H9 (cell line): ENCODE results near the gene MYBPC3. TPM values are rescaled to one million over a fixed set of nuclear protein-coding genes. Genes with fewer than 3 reads are reported as not detected.

Experiments used
- DNase-seq: peaks from one replicate; pipeline ENCODE4 v3.0.0-alpha.2; 2017
- H2AFZ ChIP-seq: one replicate; pipeline ENCODE4 v1.6.1; 2013; ENCODE audit warnings: mild to moderate bottlenecking, low read length, control low read depth, moderate library complexity
- H2AK5ac ChIP-seq: 2 replicates; pipeline ENCODE4 v1.6.1; 2013; ENCODE audit warnings: low read length, control low read depth, mixed read lengths; ENCODE audit not compliant: insufficient read length
- H2BK120ac ChIP-seq: one replicate; pipeline ENCODE4 v1.6.1; 2013; ENCODE audit warnings: low read depth, mild to moderate bottlenecking, low read length, control low read depth, inconsistent platforms; ENCODE audit not compliant: poor library complexity, severe bottlenecking
- H2BK12ac ChIP-seq: 2 replicates; pipeline ENCODE4 v1.6.1; 2013; ENCODE audit warnings: low read length, control low read depth, mixed read lengths, low read depth; ENCODE audit not compliant: insufficient read length
- H2BK15ac ChIP-seq: 2 replicates; pipeline ENCODE4 v1.6.1; 2013; ENCODE audit warnings: low read depth, low read length, control low read depth
- H2BK20ac ChIP-seq: one replicate; pipeline ENCODE4 v1.6.1; 2013; ENCODE audit warnings: low read depth, mild to moderate bottlenecking, low read length, control low read depth, inconsistent platforms; ENCODE audit not compliant: poor library complexity, severe bottlenecking
- H2BK5ac ChIP-seq: 2 replicates; pipeline ENCODE4 v1.6.1; 2013; ENCODE audit warnings: low read length, control low read depth, mixed read lengths; ENCODE audit not compliant: insufficient read length
- H3K14ac ChIP-seq: 2 replicates; pipeline ENCODE4 v1.6.1; 2013; ENCODE audit warnings: low read length, control low read depth; ENCODE audit not compliant: insufficient read depth
- H3K18ac ChIP-seq: 2 replicates; pipeline ENCODE4 v1.6.1; 2013; ENCODE audit warnings: low read depth, mild to moderate bottlenecking, mixed read lengths, low read length, control low read depth; ENCODE audit not compliant: insufficient read length
- H3K23ac ChIP-seq: 2 replicates; pipeline ENCODE4 v1.6.1; 2013; ENCODE audit warnings: low read length, control low read depth, mixed read lengths, low read depth; ENCODE audit not compliant: insufficient read length
- H3K23me2 ChIP-seq: 2 replicates; pipeline ENCODE4 v1.6.1; 2013; ENCODE audit warnings: low read depth, mild to moderate bottlenecking, mixed read lengths, low read length, control low read depth; ENCODE audit not compliant: insufficient read length, poor library complexity, severe bottlenecking
- H3K27ac ChIP-seq: 2 replicates; pipeline ENCODE4 v1.5.1; 2013; ENCODE audit warnings: low read length, control low read depth, mixed read lengths, low read depth; ENCODE audit not compliant: insufficient read length
- H3K27me3 ChIP-seq: 2 replicates; pipeline ENCODE4 v1.6.1; 2013; ENCODE audit warnings: low read length, control low read depth, inconsistent platforms; ENCODE audit not compliant: insufficient read depth
- H3K4ac ChIP-seq: 2 replicates; pipeline ENCODE4 v1.6.1; 2013; ENCODE audit warnings: low read depth, mild to moderate bottlenecking, control low read depth, inconsistent platforms, low read length, moderate library complexity
- H3K4me1 ChIP-seq: 2 replicates; pipeline ENCODE4 v1.6.1; 2013; ENCODE audit warnings: low read length, control low read depth, inconsistent platforms; ENCODE audit not compliant: insufficient read depth
- H3K4me2 ChIP-seq: 2 replicates; pipeline ENCODE4 v1.6.1; 2013; ENCODE audit warnings: low read length, control low read depth, mixed read lengths; ENCODE audit not compliant: insufficient read length, insufficient read depth
- H3K56ac ChIP-seq: 2 replicates; pipeline ENCODE4 v1.6.1; 2013; ENCODE audit warnings: low read depth, mild to moderate bottlenecking, mixed read lengths, low read length, control low read depth; ENCODE audit not compliant: insufficient read length
- H3K79me1 ChIP-seq: 2 replicates; pipeline ENCODE4 v1.6.1; 2013; ENCODE audit warnings: low read depth, mild to moderate bottlenecking, moderate library complexity, low read length, control low read depth, inconsistent platforms; ENCODE audit not compliant: insufficient read depth, poor library complexity, severe bottlenecking
- H3K79me2 ChIP-seq: 2 replicates; pipeline ENCODE4 v1.6.1; 2013; ENCODE audit warnings: low read length, control low read depth, inconsistent platforms; ENCODE audit not compliant: insufficient read depth
- H3K9ac ChIP-seq: 2 replicates; pipeline ENCODE4 v1.6.1; 2013; ENCODE audit warnings: low read length, control low read depth, mixed read lengths; ENCODE audit not compliant: insufficient read length; ENCODE audit errors: extremely low read depth
- H3K9me3 ChIP-seq: one replicate; pipeline ENCODE4 v1.6.1; 2013; ENCODE audit warnings: low read depth, low read length, inconsistent platforms; ENCODE audit not compliant: control insufficient read depth
- H3T11ph ChIP-seq: one replicate; pipeline ENCODE4 v1.6.1; 2013; ENCODE audit warnings: mild to moderate bottlenecking, low read length, control low read depth, inconsistent platforms
- H4K20me1 ChIP-seq: one replicate; pipeline ENCODE4 v1.6.1; 2013; ENCODE audit not compliant: control insufficient read depth, insufficient read length, insufficient read depth
- H4K5ac ChIP-seq: 2 replicates; pipeline ENCODE4 v1.6.1; 2013; ENCODE audit warnings: low read depth, mild to moderate bottlenecking, mixed read lengths, low read length, control low read depth; ENCODE audit not compliant: insufficient read length
- H4K8ac ChIP-seq: replicated peaks from 2 replicates; pipeline ENCODE4 v1.6.1; 2013; ENCODE audit warnings: low read length, control low read depth, mixed read lengths, low read depth; ENCODE audit not compliant: insufficient read length
- H4K91ac ChIP-seq: 2 replicates; pipeline ENCODE4 v1.6.1; 2013; ENCODE audit warnings: low read depth, mild to moderate bottlenecking, moderate library complexity, mixed read lengths, low read length, control low read depth; ENCODE audit not compliant: insufficient read length
- H3K27ac Mint-ChIP-seq, 3 experiments: 2 replicates in 2 of 3; 3 replicates in 1 of 3; pipeline ENCODE4 v1.8.0; 2020 to 2021; ENCODE audit warnings: mixed read lengths in 3 of 3, mild to moderate bottlenecking in 1 of 3, moderate library complexity in 1 of 3
- H3K27me3 Mint-ChIP-seq: 2 replicates; pipeline ENCODE4 v1.8.0; 2021; ENCODE audit warnings: low read depth, mild to moderate bottlenecking, moderate library complexity, mixed read lengths
- H3K36me3 Mint-ChIP-seq, 3 experiments: 2 replicates in 2 of 3; 3 replicates in 1 of 3; pipeline ENCODE4 v1.8.0; 2020 to 2021; ENCODE audit warnings: low read depth in 3 of 3, mixed read lengths in 3 of 3; ENCODE audit not compliant: insufficient read depth in 1 of 3
- H3K4me1 Mint-ChIP-seq, 2 experiments: 2 replicates each; pipeline ENCODE4 v1.8.0; 2020; ENCODE audit warnings: mixed read lengths in 2 of 2
- H3K4me3 Mint-ChIP-seq, 2 experiments: 2 replicates in 1 of 2; 3 replicates in 1 of 2; pipeline ENCODE4 v1.8.0; 2020 to 2021; ENCODE audit warnings: mild to moderate bottlenecking in 2 of 2, mixed read lengths in 2 of 2, moderate library complexity in 1 of 2
- H3K9me3 Mint-ChIP-seq, 2 experiments: 2 replicates in 1 of 2; 3 replicates in 1 of 2; pipeline ENCODE4 v1.8.0; 2020; ENCODE audit warnings: mild to moderate bottlenecking in 2 of 2, mixed read lengths in 2 of 2, moderate library complexity in 1 of 2
- CTCF ChIP-seq: fragments of 200-600 bp; sonication (generic); conservative IDR thresholded peaks from 3 replicates; pipeline ENCODE4 v1.8.0; 2021; ENCODE audit warnings: antibody characterized with exemption, mild to moderate bottlenecking
- WGBS: extraction: QIAGEN DNeasy Blood & Tissue Kit; methylation state at CpG from one replicate; pipeline ENCODE4 v1.1.7; 2013; ENCODE audit warnings: missing lambda C conversion rate, low lambda C conversion rate, mixed read lengths; ENCODE audit not compliant: insufficient read length; ENCODE audit errors: extremely low coverage; 5-methylcytosine and 5-hydroxymethylcytosine counted together
- total RNA-seq: library from RNA; stranded (reverse); gene quantifications from 2 replicates; pipeline ENCODE4 v1.2.1, GENCODE V29; 2021

MYBPC3 gene
- total RNA-seq, 1 experiment from 2014 or later, result not detected

GRCh38 chr11:47325271-47326041 is 27.0 kb downstream of the MYBPC3 start:
- H2BK120ac ChIP-seq, result no peak overlapping the region
- no peak overlapping the region for H3K18ac ChIP-seq
- no peak overlapping the region for H2BK5ac ChIP-seq
- no peaks in the 10 kb centered on the region for H3K79me2 ChIP-seq
- no peak overlapping the region for H2BK15ac ChIP-seq
- H4K20me1 ChIP-seq, result no peaks in the 10 kb centered on the region
- Mint-ChIP-seq H3K4me3 (no peak overlapping the region), H3K27ac (peak overlapping the region in 1 of 3 experiments; percentile 39; a peak in 4 of 7 replicates), H3K9me3 (no peaks in the 10 kb centered on the region), H3K4me1 (no peaks in the 10 kb centered on the region), H3K27me3 (no peaks in the 10 kb centered on the region), H3K36me3 (peaks cover 5 to 42% (median 34%) of the 10 kb centered on the region in 3 experiments; a peak in 5 of 7 replicates)
- no peaks in the 10 kb centered on the region for H3K9me3 ChIP-seq
- DNase-seq, result no peak
- no peaks in the 10 kb centered on the region for H3K23me2 ChIP-seq
- no peak overlapping the region for H2BK12ac ChIP-seq
- H3K27ac ChIP-seq, result no peak overlapping the region
- H3K56ac ChIP-seq, result no peak overlapping the region
- H3K4me2 ChIP-seq, result no peak overlapping the region
- no peak overlapping the region for H3K23ac ChIP-seq
- no peaks in the 10 kb centered on the region for H3K79me1 ChIP-seq
- H3T11ph ChIP-seq, result no peak overlapping the region
- WGBS, result no CpG with 5 or more reads among the region's 15 CpGs
- no peak overlapping the region for H2AFZ ChIP-seq
- H3K4me1 ChIP-seq, result no peaks in the 10 kb centered on the region
- no peak for TF ChIP-seq CTCF
- no peak overlapping the region for H3K14ac ChIP-seq
- H3K27me3 ChIP-seq, result no peaks in the 10 kb centered on the region
- no peak overlapping the region for H4K5ac ChIP-seq
- H3K4ac ChIP-seq, result no peak overlapping the region
- no peak overlapping the region for H2BK20ac ChIP-seq
- H4K91ac ChIP-seq, result no peak overlapping the region
- H2AK5ac ChIP-seq, result no peak overlapping the region
- no peak overlapping the region for H3K9ac ChIP-seq
- H4K8ac ChIP-seq, result no peak overlapping the region
